ENCODE results near the gene VWDE. TPM values are rescaled to one million over a fixed set of nuclear protein-coding genes. Genes with fewer than 3 reads are reported as not detected.

The VWDE gene
- total and polyA plus RNA-seq, 2 of the 8 experiments (the other 6 are each of a cell fraction or from before 2014, with no cell fraction given), result 11.0 to 21.2 TPM

- TF ChIP-seq, protein P1, sequence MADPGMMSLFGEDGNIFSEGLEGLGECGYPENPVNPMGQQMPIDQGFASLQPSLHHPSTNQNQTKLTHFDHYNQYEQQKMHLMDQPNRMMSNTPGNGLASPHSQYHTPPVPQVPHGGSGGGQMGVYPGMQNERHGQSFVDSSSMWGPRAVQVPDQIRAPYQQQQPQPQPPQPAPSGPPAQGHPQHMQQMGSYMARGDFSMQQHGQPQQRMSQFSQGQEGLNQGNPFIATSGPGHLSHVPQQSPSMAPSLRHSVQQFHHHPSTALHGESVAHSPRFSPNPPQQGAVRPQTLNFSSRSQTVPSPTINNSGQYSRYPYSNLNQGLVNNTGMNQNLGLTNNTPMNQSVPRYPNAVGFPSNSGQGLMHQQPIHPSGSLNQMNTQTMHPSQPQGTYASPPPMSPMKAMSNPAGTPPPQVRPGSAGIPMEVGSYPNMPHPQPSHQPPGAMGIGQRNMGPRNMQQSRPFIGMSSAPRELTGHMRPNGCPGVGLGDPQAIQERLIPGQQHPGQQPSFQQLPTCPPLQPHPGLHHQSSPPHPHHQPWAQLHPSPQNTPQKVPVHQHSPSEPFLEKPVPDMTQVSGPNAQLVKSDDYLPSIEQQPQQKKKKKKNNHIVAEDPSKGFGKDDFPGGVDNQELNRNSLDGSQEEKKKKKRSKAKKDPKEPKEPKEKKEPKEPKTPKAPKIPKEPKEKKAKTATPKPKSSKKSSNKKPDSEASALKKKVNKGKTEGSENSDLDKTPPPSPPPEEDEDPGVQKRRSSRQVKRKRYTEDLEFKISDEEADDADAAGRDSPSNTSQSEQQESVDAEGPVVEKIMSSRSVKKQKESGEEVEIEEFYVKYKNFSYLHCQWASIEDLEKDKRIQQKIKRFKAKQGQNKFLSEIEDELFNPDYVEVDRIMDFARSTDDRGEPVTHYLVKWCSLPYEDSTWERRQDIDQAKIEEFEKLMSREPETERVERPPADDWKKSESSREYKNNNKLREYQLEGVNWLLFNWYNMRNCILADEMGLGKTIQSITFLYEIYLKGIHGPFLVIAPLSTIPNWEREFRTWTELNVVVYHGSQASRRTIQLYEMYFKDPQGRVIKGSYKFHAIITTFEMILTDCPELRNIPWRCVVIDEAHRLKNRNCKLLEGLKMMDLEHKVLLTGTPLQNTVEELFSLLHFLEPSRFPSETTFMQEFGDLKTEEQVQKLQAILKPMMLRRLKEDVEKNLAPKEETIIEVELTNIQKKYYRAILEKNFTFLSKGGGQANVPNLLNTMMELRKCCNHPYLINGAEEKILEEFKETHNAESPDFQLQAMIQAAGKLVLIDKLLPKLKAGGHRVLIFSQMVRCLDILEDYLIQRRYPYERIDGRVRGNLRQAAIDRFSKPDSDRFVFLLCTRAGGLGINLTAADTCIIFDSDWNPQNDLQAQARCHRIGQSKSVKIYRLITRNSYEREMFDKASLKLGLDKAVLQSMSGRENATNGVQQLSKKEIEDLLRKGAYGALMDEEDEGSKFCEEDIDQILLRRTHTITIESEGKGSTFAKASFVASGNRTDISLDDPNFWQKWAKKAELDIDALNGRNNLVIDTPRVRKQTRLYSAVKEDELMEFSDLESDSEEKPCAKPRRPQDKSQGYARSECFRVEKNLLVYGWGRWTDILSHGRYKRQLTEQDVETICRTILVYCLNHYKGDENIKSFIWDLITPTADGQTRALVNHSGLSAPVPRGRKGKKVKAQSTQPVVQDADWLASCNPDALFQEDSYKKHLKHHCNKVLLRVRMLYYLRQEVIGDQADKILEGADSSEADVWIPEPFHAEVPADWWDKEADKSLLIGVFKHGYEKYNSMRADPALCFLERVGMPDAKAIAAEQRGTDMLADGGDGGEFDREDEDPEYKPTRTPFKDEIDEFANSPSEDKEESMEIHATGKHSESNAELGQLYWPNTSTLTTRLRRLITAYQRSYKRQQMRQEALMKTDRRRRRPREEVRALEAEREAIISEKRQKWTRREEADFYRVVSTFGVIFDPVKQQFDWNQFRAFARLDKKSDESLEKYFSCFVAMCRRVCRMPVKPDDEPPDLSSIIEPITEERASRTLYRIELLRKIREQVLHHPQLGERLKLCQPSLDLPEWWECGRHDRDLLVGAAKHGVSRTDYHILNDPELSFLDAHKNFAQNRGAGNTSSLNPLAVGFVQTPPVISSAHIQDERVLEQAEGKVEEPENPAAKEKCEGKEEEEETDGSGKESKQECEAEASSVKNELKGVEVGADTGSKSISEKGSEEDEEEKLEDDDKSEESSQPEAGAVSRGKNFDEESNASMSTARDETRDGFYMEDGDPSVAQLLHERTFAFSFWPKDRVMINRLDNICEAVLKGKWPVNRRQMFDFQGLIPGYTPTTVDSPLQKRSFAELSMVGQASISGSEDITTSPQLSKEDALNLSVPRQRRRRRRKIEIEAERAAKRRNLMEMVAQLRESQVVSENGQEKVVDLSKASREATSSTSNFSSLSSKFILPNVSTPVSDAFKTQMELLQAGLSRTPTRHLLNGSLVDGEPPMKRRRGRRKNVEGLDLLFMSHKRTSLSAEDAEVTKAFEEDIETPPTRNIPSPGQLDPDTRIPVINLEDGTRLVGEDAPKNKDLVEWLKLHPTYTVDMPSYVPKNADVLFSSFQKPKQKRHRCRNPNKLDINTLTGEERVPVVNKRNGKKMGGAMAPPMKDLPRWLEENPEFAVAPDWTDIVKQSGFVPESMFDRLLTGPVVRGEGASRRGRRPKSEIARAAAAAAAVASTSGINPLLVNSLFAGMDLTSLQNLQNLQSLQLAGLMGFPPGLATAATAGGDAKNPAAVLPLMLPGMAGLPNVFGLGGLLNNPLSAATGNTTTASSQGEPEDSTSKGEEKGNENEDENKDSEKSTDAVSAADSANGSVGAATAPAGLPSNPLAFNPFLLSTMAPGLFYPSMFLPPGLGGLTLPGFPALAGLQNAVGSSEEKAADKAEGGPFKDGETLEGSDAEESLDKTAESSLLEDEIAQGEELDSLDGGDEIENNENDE (IDR thresholded peaks at IDR 0.05; ENCODE audit: insufficient replicate concordance, low read length), result no peak
- TF ChIP-seq SUZ12 (IDR thresholded peaks at IDR 0.05; ENCODE audit: low read length) (no peak), TCF12 (IDR thresholded peaks at IDR 0.05; ENCODE audit: low read depth, low read length) (no peak), KDM1A (IDR thresholded peaks at IDR 0.05; ENCODE audit: borderline replicate concordance, low read length) (no peak), SIN3A (conservative IDR thresholded peaks at IDR 0.05 in 1 of 2, IDR thresholded peaks at IDR 0.05 in 1 of 2; ENCODE audit: low read depth in 1 of 2, low read length in 2 of 2) (no peak), GTF2F1 (IDR thresholded peaks at IDR 0.05; ENCODE audit: borderline replicate concordance, low read depth, low read length) (no peak), ZNF274 (IDR thresholded peaks at IDR 0.05; ENCODE audit: borderline replicate concordance, extremely low read depth, low read length) (no peak), RAD21 (IDR thresholded peaks at IDR 0.05 in 1 of 2, conservative IDR thresholded peaks at IDR 0.05 in 1 of 2; ENCODE audit: low read depth in 2 of 2, low read length in 2 of 2) (no peak), MAFK (IDR thresholded peaks at IDR 0.05; ENCODE audit: low read depth, low read length) (no peak), RBBP5 (IDR thresholded peaks at IDR 0.05; ENCODE audit: borderline replicate concordance, low read depth, low read length) (no peak), GABPA (IDR thresholded peaks at IDR 0.05; ENCODE audit: borderline replicate concordance, insufficient read depth, low read length) (no peak)
Measured at GRCh38 chr7:12377406-12377805, 26.3 kb downstream of the VWDE start (continued).

Measured in H1 (cell line).